Activated naive CD4-positive, alpha-beta T cell treated with anti-CD3 and anti-CD28 coated beads, Interleukin-2, amount 50 U/mL, for 72 hours (primary cell): Measurements from ENCODE around the gene POLR3F. TPM values are rescaled to one million over a fixed set of nuclear protein-coding genes. Genes with fewer than 3 reads are reported as not detected.

Experiments
- ATAC-seq, 2 donors: fragments of 150-1000 bp; cut with Tn5 transposase; 2 replicates each; pipeline ENCODE4 v1.10.0; 2021; ENCODE audit warnings: mild to moderate bottlenecking in 2 of 2, moderate library complexity in 2 of 2
- DNase-seq, 2 donors: peaks; one replicate each; pipeline ENCODE4 v3.0.0; 2021 to 2022; ENCODE audit warnings: low spot score in 2 of 2
- H3K27ac Mint-ChIP-seq, 2 donors: one replicate each; pipeline ENCODE4 v1.8.0; 2022; ENCODE audit warnings: mild to moderate bottlenecking in 2 of 2, mixed read lengths in 2 of 2
- H3K36me3 Mint-ChIP-seq, 2 donors: one replicate each; pipeline ENCODE4 v1.8.0; 2022; ENCODE audit warnings: mixed read lengths in 2 of 2
- H3K9me3 Mint-ChIP-seq, 2 donors: one replicate each; pipeline ENCODE4 v1.8.0; 2022; ENCODE audit warnings: mixed read lengths in 2 of 2
- total RNA-seq, 2 donors: library from RNA; stranded (reverse); gene quantifications; one replicate each; pipeline ENCODE4 v1.2.3, GENCODE V29; 2022

The POLR3F gene
- 1 to 10 TPM; 2.9 to 9.0 TPM for total RNA-seq

- Mint-ChIP-seq H3K36me3 (peaks cover 10 to 12% of the 10 kb centered on the region in 2 donors), H3K27ac (peak within 1 kb of the TSS; percentile 83 to 98), H3K9me3 (no peaks in the 10 kb centered on the region)
- peak; percentile 99 for ATAC-seq
- peak; percentile 87 to 94 for DNase-seq
Measured at GRCh38 chr20:18466894-18467730, at the start of gene POLR3F, which contains the start of gene DZANK1. POLR3F (plus strand) TSS chr20:18467390; CDS start chr20:18467507, 117 bp downstream. DZANK1 (minus strand) TSS chr20:18467030; CDS start chr20:18465358, 1,672 bp downstream.

DNA sequence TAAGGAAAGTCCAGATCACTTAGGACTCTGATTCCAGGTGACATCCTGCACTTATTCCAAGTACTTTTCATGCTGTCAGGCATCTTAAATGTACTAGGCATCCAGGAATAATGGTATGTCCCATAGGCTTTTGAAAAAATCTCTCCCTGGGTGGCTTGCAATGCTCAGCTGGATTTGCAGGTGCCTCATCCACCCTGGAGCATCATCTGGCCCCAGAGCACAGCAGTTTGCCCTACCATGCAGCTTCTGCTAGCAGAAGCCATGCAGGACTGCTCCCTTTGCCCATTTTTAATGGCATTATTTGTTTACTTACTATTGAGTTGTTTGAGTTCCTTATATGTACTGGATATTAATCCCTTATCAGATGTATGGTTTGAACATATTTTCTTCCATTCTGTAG lies 45.6 kb upstream of the POLR3F start:
- no peak for DNase-seq
- Mint-ChIP-seq H3K9me3 (no peaks in the 10 kb centered on the region), H3K36me3 (no peaks in the 10 kb centered on the region), H3K27ac (no peak overlapping the region)
- ATAC-seq, result no peak

GRCh38 chr20:18427214-18427613 lies 40.0 kb upstream of the POLR3F start:
- H3K27ac Mint-ChIP-seq, result no peak overlapping the region
- no peak for ATAC-seq
- DNase-seq, result no peak
- no peaks in the 10 kb centered on the region for H3K9me3 Mint-ChIP-seq
- H3K36me3 Mint-ChIP-seq, result no peaks in the 10 kb centered on the region

- no peak for DNase-seq
- no peak for ATAC-seq
- Mint-ChIP-seq H3K27ac (no peak overlapping the region), H3K36me3 (no peaks in the 10 kb centered on the region), H3K9me3 (no peaks in the 10 kb centered on the region)
Measured at GRCh38 chr20:18428490-18429173, 38.6 kb upstream of the POLR3F start.

- H3K36me3 Mint-ChIP-seq, result no peaks in the 10 kb centered on the region
- no peaks in the 10 kb centered on the region for H3K9me3 Mint-ChIP-seq
- ATAC-seq (no peak), DNase-seq (no peak)
- H3K27ac Mint-ChIP-seq, result no peak overlapping the region
Measured at GRCh38 chr20:18430172-18430826, 36.9 kb upstream of the POLR3F start.

GRCh38 chr20:18431206-18431605 lies 36.0 kb upstream of the POLR3F start:
- ATAC-seq, result no peak
- H3K9me3 Mint-ChIP-seq, result no peaks in the 10 kb centered on the region
- no peaks in the 10 kb centered on the region for H3K36me3 Mint-ChIP-seq
- no peak for DNase-seq
- no peak overlapping the region for H3K27ac Mint-ChIP-seq

DNA sequence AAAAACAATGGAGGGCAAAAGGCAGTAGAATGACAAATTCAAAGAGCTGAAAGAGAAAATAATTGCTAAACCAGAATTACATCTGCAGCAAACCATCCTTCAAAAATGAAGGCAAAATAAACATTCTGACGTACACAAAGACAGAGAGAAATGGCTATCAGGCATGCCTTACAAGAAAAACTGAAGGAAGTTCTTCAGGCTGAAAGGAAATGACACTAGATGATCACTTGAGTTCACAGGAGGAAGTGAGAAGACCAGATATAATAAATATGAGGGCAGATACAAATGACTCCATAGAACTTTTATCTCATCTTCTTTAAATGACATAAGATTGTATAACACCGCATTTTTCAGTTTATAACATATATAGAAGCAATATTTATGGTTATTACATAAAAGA lies 30.3 kb upstream of the POLR3F start:
- H3K9me3 Mint-ChIP-seq, result no peaks in the 10 kb centered on the region
- H3K36me3 Mint-ChIP-seq, result no peaks in the 10 kb centered on the region
- no peak overlapping the region for H3K27ac Mint-ChIP-seq
- no peak for DNase-seq
- ATAC-seq, result no peak

DNA sequence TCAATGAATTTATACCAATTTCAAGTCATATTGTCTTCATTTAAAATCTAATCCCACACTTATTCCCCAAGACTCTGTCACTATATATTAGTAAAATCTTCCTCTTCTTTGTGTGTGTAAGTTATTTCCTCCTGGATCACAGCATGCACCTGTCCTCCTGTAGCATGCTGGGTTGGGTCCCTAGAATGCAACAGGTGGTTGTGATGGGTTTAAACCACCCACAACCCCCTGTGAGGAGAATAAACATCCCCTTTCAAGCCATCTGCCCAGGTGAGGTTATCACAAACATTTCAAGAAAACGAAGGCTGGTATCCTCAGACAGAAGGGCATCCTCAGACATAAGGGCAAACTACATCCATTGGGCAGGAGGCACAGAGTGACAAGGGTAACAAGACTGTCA lies 26.8 kb upstream of the POLR3F start:
- DNase-seq, result no peak
- ATAC-seq, result no peak
- Mint-ChIP-seq H3K27ac (no peak overlapping the region), H3K9me3 (no peaks in the 10 kb centered on the region), H3K36me3 (no peaks in the 10 kb centered on the region)

GRCh38 chr20:18443886-18444285 lies 23.3 kb upstream of the POLR3F start:
- ATAC-seq (no peak), DNase-seq (no peak)
- Mint-ChIP-seq H3K36me3 (no peaks in the 10 kb centered on the region), H3K27ac (no peak overlapping the region), H3K9me3 (no peaks in the 10 kb centered on the region)

GRCh38 chr20:18456600-18456999 lies 10.6 kb upstream of the POLR3F start:
- Mint-ChIP-seq H3K27ac (no peak overlapping the region), H3K9me3 (peaks cover 3 to 5% of the 10 kb centered on the region in 2 donors), H3K36me3 (peaks cover 0 to 4% of the 10 kb centered on the region in 2 donors)
- DNase-seq (no peak), ATAC-seq (no peak)

DNA sequence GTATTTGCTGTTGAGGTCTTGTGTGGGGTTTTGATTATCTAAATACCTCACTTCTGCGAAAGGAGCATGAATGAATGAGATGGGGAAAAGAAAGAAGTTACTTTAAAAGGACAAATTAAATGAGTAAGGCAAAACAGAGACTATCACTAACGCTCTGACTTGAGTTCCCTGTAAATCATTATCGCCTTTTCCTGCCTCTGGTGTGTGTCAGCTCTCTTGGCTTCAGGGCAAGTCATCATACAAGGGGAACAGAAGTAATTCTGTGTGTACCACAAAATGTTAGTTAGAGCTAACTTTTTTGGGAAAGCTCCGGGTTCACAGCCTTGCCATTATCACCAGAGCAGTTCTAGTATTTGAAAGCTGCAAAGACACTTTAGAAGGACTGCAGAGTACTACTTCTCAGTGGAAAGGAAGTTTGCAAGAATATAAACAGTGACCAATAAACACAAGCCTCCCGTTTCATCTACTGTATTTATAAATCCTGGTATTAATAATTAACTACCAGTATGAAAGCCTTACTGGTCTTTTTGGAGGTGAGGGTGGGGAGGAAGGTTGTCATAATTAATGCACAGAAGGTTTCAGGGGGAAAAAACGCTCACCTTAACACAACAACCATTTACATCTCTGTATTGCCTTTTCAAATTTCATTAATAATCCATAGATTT lies 1.5 kb upstream of the POLR3F start:
- ATAC-seq (no peak), DNase-seq (no peak)
- Mint-ChIP-seq H3K27ac (peak overlapping the region; percentile 4 to 83), H3K9me3 (no peaks in the 10 kb centered on the region), H3K36me3 (peaks cover 10 to 12% of the 10 kb centered on the region in 2 donors)

DNA sequence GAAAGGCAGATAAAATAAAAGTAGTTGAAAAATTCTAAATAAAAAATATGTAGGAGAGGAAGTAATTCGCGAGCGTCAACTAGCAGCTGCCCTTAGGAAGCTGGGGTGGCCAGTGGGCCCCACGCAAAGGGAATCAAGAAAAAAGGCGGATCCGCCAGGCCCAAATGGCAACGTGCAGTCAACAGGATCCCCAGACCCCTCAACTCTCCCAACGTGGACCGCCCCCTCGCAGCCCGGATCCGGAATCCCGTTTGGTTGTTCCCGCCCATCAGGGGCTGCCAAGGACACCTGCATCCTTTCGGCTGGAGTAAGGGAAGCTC lies 656 bp upstream of the POLR3F start:
- peak in 1 of 2 donors; percentile 55 for ATAC-seq
- Mint-ChIP-seq H3K36me3 (peaks cover 10 to 12% of the 10 kb centered on the region in 2 donors), H3K27ac (peak overlapping the region; percentile 83 to 98), H3K9me3 (no peaks in the 10 kb centered on the region)
- DNase-seq, result no peak

DNA sequence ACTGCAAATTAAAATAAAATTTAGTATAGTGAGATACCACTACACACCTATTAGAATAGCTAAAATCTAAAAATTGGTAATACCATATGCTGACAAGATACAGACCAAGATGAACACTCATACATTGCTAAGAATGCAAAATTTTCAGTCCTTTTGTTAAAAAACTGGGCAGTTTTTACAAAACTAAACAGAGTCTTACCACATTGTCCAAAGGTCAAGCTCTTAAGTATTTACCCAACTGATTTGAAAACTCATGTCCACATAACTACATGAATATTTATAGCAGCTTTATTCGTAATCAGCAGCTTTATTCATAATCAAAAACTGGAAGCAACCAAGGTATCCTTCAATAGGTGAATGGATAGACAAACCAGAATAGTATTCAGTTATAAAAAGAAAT lies 10.0 kb downstream of the POLR3F start:
- no peak overlapping the region for H3K27ac Mint-ChIP-seq
- H3K36me3 Mint-ChIP-seq, result no peaks in the 10 kb centered on the region
- ATAC-seq (no peak), DNase-seq (no peak)
- no peaks in the 10 kb centered on the region for H3K9me3 Mint-ChIP-seq

DNA sequence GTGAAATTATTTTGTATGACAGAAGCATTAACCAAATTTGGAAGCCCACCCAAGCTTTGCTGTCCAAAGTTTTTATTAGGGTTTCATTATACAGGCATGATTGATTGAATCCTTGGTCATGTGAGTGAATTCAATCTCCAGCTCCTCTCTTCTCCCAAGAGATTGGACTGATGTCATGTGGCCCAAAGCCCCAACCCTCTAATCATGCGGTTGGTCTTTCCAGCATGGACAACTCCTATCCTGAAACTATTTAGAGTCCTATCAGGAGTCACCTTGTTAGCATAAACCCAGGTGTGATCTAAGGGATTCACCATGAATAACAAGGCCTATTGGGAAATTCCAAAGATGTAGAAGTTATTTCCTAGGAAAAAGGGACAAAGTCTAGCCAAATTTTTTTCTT lies 10.6 kb downstream of the POLR3F start:
- Mint-ChIP-seq H3K27ac (peak overlapping the region in 1 of 2 donors; percentile 50), H3K36me3 (no peaks in the 10 kb centered on the region), H3K9me3 (no peaks in the 10 kb centered on the region)
- DNase-seq (no peak), ATAC-seq (no peak)

DNA sequence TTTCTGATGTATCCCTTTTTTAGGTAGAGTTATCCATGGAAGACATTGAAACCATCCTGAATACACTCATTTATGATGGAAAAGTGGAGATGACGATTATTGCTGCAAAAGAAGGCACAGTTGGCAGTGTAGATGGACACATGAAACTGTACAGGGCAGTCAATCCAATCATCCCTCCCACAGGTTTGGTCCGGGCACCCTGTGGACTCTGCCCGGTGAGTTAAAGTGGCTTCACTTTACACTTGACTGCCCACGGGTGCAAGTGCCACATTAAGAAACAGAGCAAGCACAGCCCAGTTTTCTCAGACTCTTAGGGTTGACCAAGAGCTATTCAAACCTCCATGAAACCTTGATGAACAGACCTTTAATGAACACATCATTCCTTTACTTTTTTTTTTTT lies 14.4 kb downstream of the POLR3F start:
- ATAC-seq (no peak), DNase-seq (no peak)
- Mint-ChIP-seq H3K27ac (no peak overlapping the region), H3K9me3 (no peaks in the 10 kb centered on the region), H3K36me3 (no peaks in the 10 kb centered on the region)

DNA sequence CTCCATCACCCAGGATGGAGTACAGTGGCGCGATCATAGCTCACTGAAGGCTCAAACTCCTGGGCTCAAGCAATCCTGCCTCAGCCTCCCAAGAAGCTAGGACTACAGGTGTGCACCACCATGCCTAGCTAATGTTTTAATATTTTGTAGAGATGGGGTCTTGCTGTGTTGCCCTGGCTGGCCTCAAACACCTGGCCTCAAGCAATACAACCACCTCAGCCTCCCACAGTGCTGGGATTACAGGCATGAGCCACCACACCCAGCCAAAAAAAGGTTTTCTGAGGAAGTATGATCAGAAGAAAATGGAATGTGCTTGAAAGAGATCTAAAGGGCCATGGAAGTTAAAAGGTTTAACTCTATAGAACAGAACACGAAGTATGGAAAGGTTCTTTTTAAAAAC lies 21.1 kb downstream of the POLR3F start:
- no peaks in the 10 kb centered on the region for H3K9me3 Mint-ChIP-seq
- ATAC-seq, result no peak
- peaks cover 4 to 9% of the 10 kb centered on the region in 2 donors for H3K36me3 Mint-ChIP-seq
- H3K27ac Mint-ChIP-seq, result no peak overlapping the region
- DNase-seq, result no peak

- DNase-seq (no peak), ATAC-seq (peak in 1 of 2 donors; percentile 9)
- no peaks in the 10 kb centered on the region for H3K9me3 Mint-ChIP-seq
- H3K36me3 Mint-ChIP-seq, result peaks cover 7 to 15% of the 10 kb centered on the region in 2 donors
- peak overlapping the region; percentile 80 for H3K27ac Mint-ChIP-seq
Measured at GRCh38 chr20:18496042-18496441, 28.9 kb downstream of the POLR3F start.
